ENCODE results near the gene OR1L1. TPM values are rescaled to one million over a fixed set of nuclear protein-coding genes. Genes with fewer than 3 reads are reported as not detected.

Gene OR1L1
- total and polyA plus RNA-seq, 2 donors (not counting 3 experiments of a cell fraction or from before 2014, with no cell fraction given), result not detected

DNA sequence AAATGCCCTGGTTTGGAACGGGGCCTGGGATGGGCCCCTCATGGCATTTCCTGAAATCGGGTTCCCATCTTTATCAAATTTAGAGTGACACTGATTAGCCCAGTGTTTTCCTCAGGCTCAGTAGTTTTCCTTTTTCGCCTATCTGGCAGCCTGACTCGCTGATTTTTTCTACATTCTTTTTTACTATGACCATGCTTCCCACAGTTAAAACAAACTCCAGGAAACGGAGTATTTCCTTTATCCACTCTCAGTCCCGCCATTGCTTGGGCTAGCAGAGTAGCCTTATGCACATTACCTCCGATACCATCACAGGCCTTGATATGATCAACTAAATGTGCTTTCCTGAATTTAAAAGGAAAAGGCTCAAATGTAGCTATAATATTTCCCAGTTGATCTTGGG lies 41.5 kb upstream of the OR1L1 start:
- dilution Hi-C loops (cut with MboI; ENCODE audit: extremely low pct_ligation_motif_present, low sequenced_read_pairs), result no loop called here
- Histone ChIP-seq H3K79me2 (ENCODE audit: control insufficient read depth, insufficient read depth, low read length) (no peaks in the 10 kb centered on the region), H4K20me1 (replicated peaks; ENCODE audit: control insufficient read depth, extremely low read depth, insufficient read depth, low read length) (no peaks in the 10 kb centered on the region), H3K9me3 (replicated peaks; ENCODE audit: control insufficient read depth, insufficient read depth, low read length) (no peaks in the 10 kb centered on the region), H3K4me2 (ENCODE audit: insufficient read depth, low read length) (no peak overlapping the region), H3K27ac (ENCODE audit: insufficient read depth, low read depth, low read length) (no peak overlapping the region), H3K27me3 (ENCODE audit: control insufficient read depth in 2 of 2, insufficient read depth in 2 of 2, low read length in 2 of 2) (peaks cover 4 to 5% of the 10 kb centered on the region in 2 experiments), H3K9me1 (replicated peaks; ENCODE audit: control insufficient read depth, extremely low read depth, insufficient read depth, low read length) (no peaks in the 10 kb centered on the region), H3K9ac (replicated peaks; ENCODE audit: extremely low read depth, insufficient read depth, low read length) (no peak overlapping the region), H3K4me1 (ENCODE audit: control insufficient read depth, extremely low read depth, insufficient read depth, low read length) (no peaks in the 10 kb centered on the region), H3K36me3 (ENCODE audit: control insufficient read depth in 2 of 2, extremely low read depth in 1 of 2, insufficient read depth in 2 of 2, low read length in 2 of 2) (no peaks in the 10 kb centered on the region), H3K4me3 (replicated peaks in 1 of 3; ENCODE audit: insufficient read depth in 1 of 3, low read depth in 1 of 3, low read length in 3 of 3) (no peak overlapping the region), H2AFZ (ENCODE audit: low read depth, low read length) (no peak overlapping the region)
- intact Hi-C loops (cut with micrococcal nuclease), result no loop called here
- no TSS peak for BruUV-seq (replicated peaks)
- ChIA-PET CTCF (interaction anchor here (1.1 to 1.3 kb wide), 2 partner anchors 65 to 120 kb away, joined by 3 read pairs; no protein-coding TSS in a partner anchor), POLR2A (no interaction called here)
- no peak for TF ChIP-seq FOS (IDR thresholded peaks at IDR 0.05; ENCODE audit: borderline replicate concordance, insufficient read depth, low read length)
- TF ChIP-seq EZH2 (IDR thresholded peaks at IDR 0.05; ENCODE audit: borderline replicate concordance, low read depth, low read length, severe bottlenecking), result no peak
- TF ChIP-seq POLR2A (IDR thresholded peaks at IDR 0.05; ENCODE audit: low read depth, low read length), result no peak
- TF ChIP-seq GATA2 (IDR thresholded peaks at IDR 0.05; ENCODE audit: insufficient read depth, insufficient read length, low read depth, low read length), result no peak
- no peak for TF ChIP-seq JUN (IDR thresholded peaks at IDR 0.05; ENCODE audit: borderline replicate concordance, insufficient read depth, insufficient read length, low read depth)
- no peak for TF ChIP-seq MYC (IDR thresholded peaks at IDR 0.05; ENCODE audit: low read depth, low read length)
- TF ChIP-seq, protein P1, sequence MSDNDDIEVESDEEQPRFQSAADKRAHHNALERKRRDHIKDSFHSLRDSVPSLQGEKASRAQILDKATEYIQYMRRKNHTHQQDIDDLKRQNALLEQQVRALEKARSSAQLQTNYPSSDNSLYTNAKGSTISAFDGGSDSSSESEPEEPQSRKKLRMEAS (IDR thresholded peaks at IDR 0.05; ENCODE audit: insufficient read depth, insufficient read length), result no peak
- no peak for TF ChIP-seq POLR2AphosphoS5 (IDR thresholded peaks at IDR 0.05; ENCODE audit: insufficient read depth, low read depth, low read length)
- TF ChIP-seq, protein P2, sequence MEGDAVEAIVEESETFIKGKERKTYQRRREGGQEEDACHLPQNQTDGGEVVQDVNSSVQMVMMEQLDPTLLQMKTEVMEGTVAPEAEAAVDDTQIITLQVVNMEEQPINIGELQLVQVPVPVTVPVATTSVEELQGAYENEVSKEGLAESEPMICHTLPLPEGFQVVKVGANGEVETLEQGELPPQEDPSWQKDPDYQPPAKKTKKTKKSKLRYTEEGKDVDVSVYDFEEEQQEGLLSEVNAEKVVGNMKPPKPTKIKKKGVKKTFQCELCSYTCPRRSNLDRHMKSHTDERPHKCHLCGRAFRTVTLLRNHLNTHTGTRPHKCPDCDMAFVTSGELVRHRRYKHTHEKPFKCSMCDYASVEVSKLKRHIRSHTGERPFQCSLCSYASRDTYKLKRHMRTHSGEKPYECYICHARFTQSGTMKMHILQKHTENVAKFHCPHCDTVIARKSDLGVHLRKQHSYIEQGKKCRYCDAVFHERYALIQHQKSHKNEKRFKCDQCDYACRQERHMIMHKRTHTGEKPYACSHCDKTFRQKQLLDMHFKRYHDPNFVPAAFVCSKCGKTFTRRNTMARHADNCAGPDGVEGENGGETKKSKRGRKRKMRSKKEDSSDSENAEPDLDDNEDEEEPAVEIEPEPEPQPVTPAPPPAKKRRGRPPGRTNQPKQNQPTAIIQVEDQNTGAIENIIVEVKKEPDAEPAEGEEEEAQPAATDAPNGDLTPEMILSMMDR (IDR thresholded peaks at IDR 0.05; ENCODE audit: extremely low read depth in 1 of 2, insufficient read depth in 1 of 2, low read depth in 1 of 2, low read length in 2 of 2), result no peak
- DNase-seq (ENCODE audit: low read depth, low spot score) (peak; percentile 36), FAIRE-seq (no peak)
